SK-N-SH (cell line): ENCODE results near the gene FAM221B.

ENCODE experiments used
- JUND ChIP-seq: IDR thresholded peaks from 2 replicates; pipeline ENCODE4 v1.4.0; 2012
- MXI1 ChIP-seq: IDR thresholded peaks from 2 replicates; pipeline ENCODE4 v1.6.1; 2012; ENCODE audit warnings: mild to moderate bottlenecking, low read depth, low read length, improper control_type of control experiment
- NFIC ChIP-seq: IDR thresholded peaks from 2 replicates; pipeline ENCODE4 v1.4.0; 2012; ENCODE audit warnings: borderline replicate concordance
- POLR2AphosphoS5 ChIP-seq: IDR thresholded peaks from 2 replicates; pipeline ENCODE4 v1.6.1; 2012; ENCODE audit warnings: low read depth, low read length
- RAD21 ChIP-seq: IDR thresholded peaks from 2 replicates; pipeline ENCODE4 v1.6.1; 2012; ENCODE audit warnings: mild to moderate bottlenecking, low read length
- SMC3 ChIP-seq: IDR thresholded peaks from 2 replicates; pipeline ENCODE4 v1.6.1; 2012; ENCODE audit warnings: low read depth, low read length, improper control_type of control experiment
- TEAD4 ChIP-seq: IDR thresholded peaks from 2 replicates; pipeline ENCODE4 v1.4.0; 2012; ENCODE audit warnings: mild to moderate bottlenecking, borderline replicate concordance; ENCODE audit not compliant: insufficient read depth

- TF ChIP-seq JUND: no peak
- no peak for TF ChIP-seq MXI1
- TF ChIP-seq NFIC: no peak
- no peak for TF ChIP-seq SMC3
- TF ChIP-seq POLR2AphosphoS5: no peak
- no peak for TF ChIP-seq TEAD4
- no peak for TF ChIP-seq RAD21
These were observed 35.7 kb downstream of the FAM221B start for GRCh38 chr9:35792826-35793225.
